ENCODE measurements around the gene ZNF282.

ZNF282 gene

GRCh38 chr7:149252378-149252777, 57.0 kb downstream of the ZNF282 start:
- no peak for DNase-seq (ENCODE audit: low spot score)
- in situ Hi-C loops (cut with MboI; ENCODE audit: low sequenced_read_pairs, unreplicated experiment) = no loop called here
- TF ChIP-seq CTCF (IDR thresholded peaks at IDR 0.05; ENCODE audit: borderline replicate concordance, control extremely low read depth, extremely low read depth, insufficient read depth, missing control alignments) = no peak

DNA sequence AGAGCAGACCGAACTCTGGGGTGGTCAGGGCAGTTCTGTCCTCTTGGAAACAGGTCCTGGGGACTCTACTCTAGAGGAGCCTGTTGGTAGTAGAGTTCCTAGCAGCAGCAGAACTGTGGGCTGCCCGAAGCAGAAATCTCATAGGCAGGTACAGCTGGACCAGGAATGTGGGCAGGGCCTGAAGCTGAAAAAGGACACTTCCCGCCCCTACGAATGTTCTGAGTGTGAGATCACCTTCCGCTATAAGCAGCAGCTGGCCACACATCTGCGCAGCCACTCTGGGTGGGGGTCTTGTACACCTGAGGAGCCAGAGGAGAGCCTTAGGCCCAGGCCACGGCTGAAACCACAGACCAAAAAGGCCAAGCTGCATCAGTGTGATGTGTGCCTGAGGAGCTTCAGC, 58.3 kb downstream of the ZNF282 start:
- DNase-seq (ENCODE audit: low spot score) = no peak
- TF ChIP-seq CTCF (IDR thresholded peaks at IDR 0.05; ENCODE audit: borderline replicate concordance, control extremely low read depth, extremely low read depth, insufficient read depth, missing control alignments) = no peak
- in situ Hi-C loops (cut with MboI; ENCODE audit: low sequenced_read_pairs, unreplicated experiment) = no loop called here

DNA sequence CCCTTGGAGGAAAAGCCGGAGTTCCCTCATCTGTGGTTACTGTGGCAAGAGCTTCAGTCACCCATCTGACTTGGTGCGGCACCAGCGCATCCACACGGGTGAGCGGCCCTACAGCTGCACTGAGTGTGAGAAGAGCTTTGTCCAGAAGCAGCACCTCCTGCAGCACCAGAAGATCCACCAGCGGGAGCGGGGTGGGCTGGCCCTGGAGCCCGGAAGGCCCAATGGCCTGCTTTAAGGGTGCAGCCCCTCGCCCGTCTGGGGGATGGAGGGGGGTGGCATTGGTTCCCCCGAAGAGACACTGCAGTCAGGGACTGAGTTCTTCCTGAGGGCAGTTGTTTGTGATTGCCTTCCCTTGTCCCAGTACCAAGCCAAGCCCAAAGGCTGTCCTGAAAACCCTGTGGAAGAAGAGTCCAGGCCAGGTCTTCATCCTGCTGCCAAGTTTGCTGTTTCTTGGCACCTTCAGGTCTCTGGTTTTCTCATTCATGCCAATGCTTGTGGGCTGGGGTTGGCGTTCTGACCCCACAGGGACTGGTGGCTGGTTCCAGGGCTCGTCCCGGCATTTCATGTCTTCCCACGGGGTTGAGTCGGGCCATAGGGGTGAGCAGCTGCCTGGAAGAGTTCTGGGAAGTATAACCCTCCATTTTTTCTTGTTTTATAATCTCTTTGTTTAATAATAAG, 59.0 kb downstream of the ZNF282 start:
- in situ Hi-C loops (cut with MboI; ENCODE audit: low sequenced_read_pairs, unreplicated experiment) = no loop called here
- TF ChIP-seq CTCF (IDR thresholded peaks at IDR 0.05; ENCODE audit: borderline replicate concordance, control extremely low read depth, extremely low read depth, insufficient read depth, missing control alignments) = no peak
- no peak for DNase-seq (ENCODE audit: low spot score)

- in situ Hi-C loops (cut with MboI; ENCODE audit: low sequenced_read_pairs, unreplicated experiment) = no loop called here
- no peak for TF ChIP-seq CTCF (IDR thresholded peaks at IDR 0.05; ENCODE audit: borderline replicate concordance, control extremely low read depth, extremely low read depth, insufficient read depth, missing control alignments)
- no peak for DNase-seq (ENCODE audit: low spot score)
These were observed 59.8 kb downstream of the ZNF282 start for GRCh38 chr7:149255174-149255573.

GRCh38 chr7:149256568-149256967, 61.2 kb downstream of the ZNF282 start:
- in situ Hi-C loops (cut with MboI; ENCODE audit: low sequenced_read_pairs, unreplicated experiment) = no loop called here
- DNase-seq (ENCODE audit: low spot score) = no peak
- TF ChIP-seq CTCF (IDR thresholded peaks at IDR 0.05; ENCODE audit: borderline replicate concordance, control extremely low read depth, extremely low read depth, insufficient read depth, missing control alignments) = no peak

- TF ChIP-seq CTCF (IDR thresholded peaks at IDR 0.05; ENCODE audit: borderline replicate concordance, control extremely low read depth, extremely low read depth, insufficient read depth, missing control alignments) = no peak
- in situ Hi-C loops (cut with MboI; ENCODE audit: low sequenced_read_pairs, unreplicated experiment) = no loop called here
- DNase-seq (ENCODE audit: low spot score) = no peak
These were observed 61.8 kb downstream of the ZNF282 start for GRCh38 chr7:149257146-149257545.
